Vagina (tissue), 2 donors: ENCODE measurements around the gene MAST2.

Source experiments
- CTCF ChIP-seq, 3 experiments: fragments of 450-650 bp in 2 of 3; fragments of 200-600 bp in 1 of 3; sonication (generic) in 1 of 3; IDR thresholded peaks; one replicate each; pipeline ENCODE4 v1.5.1; 2017 to 2019; ENCODE audit warnings: antibody characterized with exemption in 3 of 3, mild to moderate bottlenecking in 2 of 3, moderate library complexity in 2 of 3
- POLR2A ChIP-seq, 2 donors: fragments of 450-650 bp; IDR thresholded peaks; one replicate each; pipeline ENCODE4 v1.6.1; 2017; ENCODE audit warnings: antibody characterized with exemption in 2 of 2, mild to moderate bottlenecking in 2 of 2, moderate library complexity in 2 of 2
- POLR2AphosphoS5 ChIP-seq, 2 donors: sonication (generic); formaldehyde crosslinking; IDR thresholded peaks; one replicate each; pipeline ENCODE4 v1.9.0; 2017; ENCODE audit warnings: antibody characterized with exemption in 2 of 2, mild to moderate bottlenecking in 2 of 2, low read depth in 1 of 2; ENCODE audit not compliant: insufficient read depth in 1 of 2

- TF ChIP-seq POLR2AphosphoS5 (IDR thresholded peaks at IDR 0.05; ENCODE audit: insufficient read depth in 1 of 2, low read depth in 1 of 2) (no peak), CTCF (IDR thresholded peaks at IDR 0.05) (no peak), POLR2A (IDR thresholded peaks at IDR 0.05) (no peak)
These were observed 72.7 kb downstream of the MAST2 start for GRCh38 chr1:45876000-45876617.
